Measurements from ENCODE around the gene COL26A1.
A peak's percentile ranks its signal among the peaks of the same experiment; 100 is the strongest.
"Not testable (repeated sequence)": the region's sequence is repeated elsewhere in the genome, so short reads cannot be mapped to it uniquely, and the experiment has no call there.

Gene COL26A1

DNA sequence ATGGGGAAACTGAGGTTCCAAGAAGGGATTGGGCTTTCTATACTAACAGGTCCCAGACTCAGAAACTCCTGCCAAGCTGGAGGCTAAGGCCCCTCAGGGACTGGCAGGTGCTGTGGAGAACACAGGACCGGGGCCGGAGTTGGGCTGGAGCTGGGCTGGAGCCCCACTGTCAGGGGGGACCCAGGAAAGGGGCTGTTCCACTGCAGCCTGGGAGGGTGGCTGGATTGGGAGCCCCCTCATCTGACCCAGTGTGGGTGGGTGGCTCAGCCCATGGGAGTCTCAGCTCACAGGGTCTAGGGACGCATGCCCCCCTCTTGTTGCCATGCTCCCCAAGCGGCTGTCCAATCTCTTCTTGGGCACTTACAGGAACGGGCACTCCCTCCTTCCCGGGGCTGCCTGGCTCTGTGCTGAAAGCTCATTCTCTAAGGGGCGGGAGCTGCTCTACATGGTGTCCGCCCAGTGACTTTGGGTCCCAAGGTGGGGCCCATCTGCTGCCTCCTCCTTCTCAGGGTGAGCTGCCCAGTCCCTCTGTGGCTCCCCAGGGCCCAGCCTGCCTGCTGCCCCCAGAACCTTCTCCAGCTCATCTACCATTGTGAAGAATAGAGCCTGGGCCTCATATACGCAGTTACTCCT lies 139.9 kb downstream of the COL26A1 start:
- no peak for DNase-seq

DNA sequence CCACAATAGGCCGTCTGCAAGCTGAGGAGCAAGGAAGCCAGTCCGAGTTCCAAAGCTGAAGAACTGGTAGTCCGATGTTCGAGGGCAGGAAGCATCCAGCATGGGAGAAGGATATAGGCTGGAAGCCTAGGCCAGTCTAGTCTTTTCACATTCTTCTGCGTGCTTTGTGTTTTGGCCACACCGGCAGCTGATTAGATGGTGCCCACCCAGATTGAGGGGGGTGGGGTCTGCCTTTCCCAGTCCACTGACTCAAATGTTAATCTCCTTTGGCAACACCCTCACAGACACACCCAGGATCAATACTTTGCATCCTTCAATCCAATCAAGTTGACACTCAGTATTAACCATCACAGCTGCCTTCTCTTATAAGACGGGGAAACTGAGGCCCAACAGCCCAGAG lies 142.8 kb downstream of the COL26A1 start:
- DNase-seq: not testable (repeated sequence)

DNA sequence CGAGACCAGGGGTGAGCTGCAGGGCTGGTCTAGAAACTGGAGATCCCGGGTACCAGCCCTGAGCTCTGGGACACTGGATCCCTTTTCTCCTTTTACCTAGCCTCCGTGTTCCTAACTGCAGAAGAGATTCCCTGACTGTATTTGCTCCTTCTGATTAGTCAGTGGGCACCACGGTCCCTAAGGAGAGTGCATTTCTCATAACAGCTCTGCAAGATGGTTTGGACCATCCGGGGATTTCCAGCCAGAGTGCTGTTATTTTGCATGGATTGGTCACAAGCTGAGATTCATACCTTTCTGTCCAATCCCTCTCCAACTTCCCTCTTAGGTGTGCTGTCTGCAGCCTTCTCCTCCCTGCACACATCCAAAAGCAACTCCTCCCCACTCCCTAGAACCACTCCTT lies 143.9 kb downstream of the COL26A1 start:
- DNase-seq: no peak

DNA sequence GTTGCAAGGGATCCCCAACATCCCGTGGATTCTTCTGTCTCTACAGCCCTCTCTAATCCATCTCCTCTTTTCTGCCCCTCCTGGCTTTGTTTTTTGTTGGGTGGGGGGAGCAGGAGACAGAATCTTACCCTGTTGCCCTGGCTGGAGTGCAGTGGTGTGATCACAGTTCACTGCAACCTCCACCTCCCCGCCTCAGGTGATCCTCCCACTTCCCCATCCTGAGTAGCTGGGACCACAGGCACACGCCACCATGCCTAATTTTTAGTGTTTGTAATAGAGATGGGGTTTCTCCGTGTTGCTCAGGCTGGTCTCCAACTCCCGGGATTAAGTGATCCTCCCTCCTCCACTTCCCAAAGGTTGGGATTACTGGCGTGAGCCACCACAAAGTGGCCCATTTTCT lies 144.7 kb downstream of the COL26A1 start:
- no peak for DNase-seq

DNA sequence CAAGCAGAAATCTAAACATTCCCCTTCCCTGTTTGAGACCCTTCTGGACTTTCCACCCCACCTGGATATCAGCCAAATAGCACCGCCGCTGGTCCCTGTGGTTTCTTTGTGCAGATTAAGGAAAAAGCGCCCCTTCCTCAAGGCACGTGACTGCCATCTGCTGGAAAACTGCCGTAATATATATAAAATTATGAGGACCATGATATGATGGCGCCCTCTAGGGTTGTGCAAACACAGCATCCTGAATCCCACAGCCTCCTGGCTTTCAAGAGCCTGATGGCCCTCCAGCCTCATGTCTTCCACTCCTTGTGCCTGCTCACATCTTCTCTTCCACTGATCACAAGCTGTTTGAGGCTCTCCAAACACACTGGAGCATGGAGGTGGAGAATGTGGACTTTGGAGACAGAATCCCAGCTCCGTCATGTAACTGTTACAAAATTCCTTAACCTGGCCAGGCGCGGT lies 145.1 kb downstream of the COL26A1 start:
- peak; percentile 2 for DNase-seq

DNA sequence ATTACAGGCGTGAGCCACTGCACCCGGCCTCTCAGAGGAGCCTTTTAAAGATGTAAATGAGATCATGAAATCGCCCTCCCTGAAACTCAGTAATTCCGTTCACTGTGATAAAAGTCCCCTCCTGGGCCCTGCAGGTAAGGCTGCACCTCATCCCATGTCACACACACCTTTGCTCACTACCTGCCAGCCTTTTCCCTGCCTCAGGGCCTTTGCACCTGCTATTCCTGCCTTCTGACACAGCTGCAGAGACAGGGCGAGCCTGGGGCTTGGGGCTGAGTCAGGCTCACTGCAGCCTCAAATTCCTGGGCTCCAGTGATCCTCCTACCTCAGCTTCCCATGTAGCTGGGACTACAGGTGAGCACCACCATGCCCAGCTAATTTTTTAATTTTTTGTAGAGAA lies 147.6 kb downstream of the COL26A1 start:
- DNase-seq: no peak

DNA sequence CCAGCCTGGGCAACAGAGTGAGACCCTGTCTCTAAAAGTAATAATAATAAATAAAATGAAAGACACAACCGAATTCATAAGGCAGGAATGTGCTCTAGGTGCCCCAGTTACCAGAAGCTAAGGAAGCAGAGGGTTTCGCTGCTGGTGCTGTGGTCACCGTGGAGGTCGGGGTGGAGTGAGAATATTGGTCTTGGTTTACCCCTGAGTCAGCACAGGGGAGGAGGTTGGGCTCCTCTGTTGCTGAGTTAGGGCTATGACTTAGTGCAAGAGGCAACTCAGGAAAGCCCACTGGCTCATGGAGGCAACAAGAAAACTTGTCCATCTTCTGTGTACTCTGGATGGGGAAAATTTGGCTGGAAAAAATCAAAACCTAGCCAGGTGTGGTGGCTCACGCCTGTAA lies 149.3 kb downstream of the COL26A1 start:
- no peak for DNase-seq

DNA sequence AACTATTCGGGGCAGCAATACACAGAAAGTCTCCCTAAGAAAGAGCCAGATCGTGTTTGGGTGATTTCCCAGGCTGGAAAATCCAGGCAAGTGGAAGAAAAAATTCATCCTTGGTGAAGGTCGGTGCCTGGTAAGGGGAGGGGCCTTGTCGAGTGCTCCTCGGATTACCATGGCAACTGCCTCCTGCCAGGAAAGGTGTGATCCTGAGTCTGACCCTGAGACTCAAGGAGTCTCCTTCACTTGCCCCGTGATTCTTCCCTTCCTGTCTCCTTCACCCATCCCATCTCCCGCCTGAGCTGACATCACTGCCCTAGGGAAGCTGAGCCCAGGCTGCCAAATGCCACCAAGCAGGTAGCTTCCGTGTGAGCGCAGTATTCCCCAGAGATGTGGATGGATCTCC lies 154.2 kb downstream of the COL26A1 start:
- DNase-seq: no peak

DNA sequence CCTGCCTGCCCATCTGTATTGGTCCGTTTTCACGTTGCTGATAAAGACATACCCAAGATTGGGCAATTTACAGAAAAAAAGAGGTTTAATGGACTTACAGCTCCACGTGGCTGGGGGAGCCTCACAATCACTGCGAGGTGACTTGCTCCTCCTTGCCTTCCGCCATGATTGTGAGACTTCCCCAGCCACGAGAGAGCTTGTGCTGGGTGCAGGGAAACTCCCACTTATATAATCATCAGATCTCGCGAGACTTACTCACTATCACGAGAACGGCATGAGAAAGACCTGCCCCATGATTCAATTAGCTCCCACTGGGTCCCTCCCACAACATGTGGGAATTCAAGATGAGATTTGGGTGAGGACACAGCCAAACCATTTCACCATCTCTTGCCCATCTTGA lies 154.6 kb downstream of the COL26A1 start:
- DNase-seq: no peak

DNA sequence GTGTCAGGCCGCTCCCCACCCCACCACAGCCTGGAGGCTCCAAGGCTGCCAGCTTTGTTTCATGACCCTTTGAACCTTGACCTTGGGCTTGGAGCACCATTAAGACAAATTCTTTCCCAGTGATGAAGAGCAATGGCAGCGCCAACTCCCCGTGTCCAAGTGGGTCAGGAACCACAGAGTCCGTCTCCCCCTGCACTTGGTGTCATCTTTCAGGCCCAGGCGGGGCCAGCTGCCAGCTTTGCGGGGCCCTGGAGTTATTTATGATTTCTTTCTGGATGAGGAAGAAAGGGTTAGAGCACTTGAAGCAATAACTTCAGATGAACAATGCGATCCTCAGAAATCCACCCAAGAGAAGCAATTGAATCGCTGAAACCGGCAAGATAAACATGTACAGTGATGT lies 155.7 kb downstream of the COL26A1 start:
- DNase-seq: no peak

DNA sequence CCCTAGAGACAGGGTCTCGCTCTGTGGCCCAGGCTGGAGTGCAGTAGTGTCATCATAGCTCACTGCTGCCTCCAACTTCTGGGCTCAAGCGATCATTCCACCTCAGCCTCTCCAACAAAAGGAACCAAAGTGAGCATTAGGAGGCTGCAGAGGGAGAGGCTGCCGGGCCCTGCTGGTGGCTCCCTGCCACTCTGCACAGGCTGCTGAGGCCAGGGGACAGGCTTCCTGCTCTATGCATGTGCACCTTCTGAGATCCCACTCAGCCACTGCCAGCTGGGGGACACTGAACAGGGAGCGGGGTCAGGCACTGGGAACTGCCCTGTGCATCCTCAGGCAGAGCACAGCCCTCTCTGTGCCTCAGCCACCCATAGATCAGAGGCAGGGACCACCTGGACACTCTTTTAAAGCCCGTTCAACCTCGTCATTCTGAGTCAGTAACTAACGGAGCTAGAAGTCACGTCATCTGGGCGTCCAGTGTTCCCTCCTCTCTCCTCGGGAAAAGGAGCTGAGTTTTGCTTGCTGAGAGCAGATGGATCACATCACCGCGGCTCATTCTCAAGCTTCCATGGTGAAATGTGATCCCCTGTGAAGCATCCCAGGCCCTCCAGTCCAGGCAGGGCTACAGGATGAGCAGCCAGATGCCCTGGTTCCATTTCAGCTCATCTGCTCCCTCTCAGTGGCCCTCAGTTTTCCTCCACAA lies 156.8 kb downstream of the COL26A1 start:
- DNase-seq: no peak

DNA sequence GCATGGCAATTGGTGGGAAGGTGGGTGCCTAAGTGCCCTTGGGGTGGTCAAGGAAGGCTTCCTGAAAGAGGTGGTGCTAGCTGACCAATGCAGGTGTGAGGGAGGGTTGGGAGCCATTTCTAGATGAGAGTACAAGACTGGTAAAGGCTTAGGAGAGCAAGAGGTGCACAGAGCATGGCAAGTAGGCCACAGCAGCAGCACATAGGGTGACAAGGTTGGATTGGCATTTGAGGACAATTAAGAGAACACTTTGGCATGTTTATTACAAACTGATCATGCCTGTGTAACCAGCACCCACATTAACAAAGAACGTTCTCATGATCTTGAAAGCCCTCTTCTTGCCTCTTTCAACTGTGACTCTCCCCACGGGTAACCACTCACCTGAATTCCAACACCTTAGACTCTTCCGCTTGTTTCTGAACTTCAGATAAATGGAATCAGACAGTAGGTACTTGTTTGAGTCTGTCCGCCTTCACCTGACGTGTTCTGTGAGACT lies 158.8 kb downstream of the COL26A1 start:
- DNase-seq: no peak

DNA sequence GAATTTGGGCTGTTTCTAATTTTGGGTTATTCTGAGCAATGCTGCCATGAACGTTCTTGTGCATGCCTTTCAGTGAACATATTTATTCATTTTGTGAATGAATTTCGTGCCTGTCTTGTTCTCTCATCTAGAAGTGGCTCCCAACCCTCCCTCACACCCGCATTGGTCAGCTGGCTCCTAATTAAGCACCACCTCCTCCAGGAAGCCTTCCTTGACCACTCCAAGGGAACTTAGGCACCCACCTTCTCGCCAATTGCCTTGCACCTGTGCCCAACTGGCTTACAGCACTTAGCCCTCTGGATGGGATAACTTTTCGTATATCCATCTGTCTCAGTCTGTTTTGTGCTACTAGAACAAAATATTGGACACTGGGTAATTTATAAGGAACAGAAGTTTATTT lies 159.3 kb downstream of the COL26A1 start:
- DNase-seq: no peak

DNA sequence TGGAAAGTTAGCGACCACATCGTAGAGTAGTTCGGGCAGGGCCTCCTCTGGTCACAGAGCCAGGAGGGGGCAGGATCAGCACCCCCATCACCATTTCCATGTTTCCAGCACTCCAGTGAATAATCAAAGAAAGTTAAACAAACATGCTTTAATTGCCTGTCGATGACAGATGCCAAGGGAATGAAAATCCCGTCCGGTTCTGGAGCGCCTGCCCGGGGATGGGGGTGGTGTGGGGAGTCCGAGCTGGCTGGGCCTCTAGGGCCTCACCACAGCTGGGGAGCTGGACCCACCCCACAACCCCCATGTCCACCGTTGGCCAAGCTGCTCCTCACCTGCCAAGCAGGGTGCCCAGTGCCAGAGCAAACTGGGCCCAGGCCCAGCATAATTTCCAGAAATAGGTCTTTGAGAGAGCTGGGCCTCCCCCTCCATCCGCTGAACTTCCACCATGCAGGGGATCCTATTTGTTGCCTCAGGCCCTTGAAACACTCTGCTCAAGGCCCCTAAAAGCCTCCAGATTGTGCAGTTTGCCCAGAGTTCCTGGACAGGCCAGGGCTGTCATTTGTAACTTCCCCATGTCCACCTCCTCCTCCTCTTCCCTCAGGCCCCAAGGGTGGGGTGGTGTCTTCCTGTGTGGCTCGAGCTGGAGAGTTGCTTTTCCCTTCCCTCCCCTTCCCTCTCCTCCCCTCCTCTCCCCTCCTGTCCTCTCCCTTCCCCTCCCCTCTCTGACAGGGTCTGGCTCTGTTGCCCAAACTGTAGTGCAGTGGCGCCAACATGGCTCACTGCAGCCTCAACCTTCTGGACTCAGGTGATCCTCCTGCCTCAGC lies 165.4 kb downstream of the COL26A1 start:
- no peak for DNase-seq

DNA sequence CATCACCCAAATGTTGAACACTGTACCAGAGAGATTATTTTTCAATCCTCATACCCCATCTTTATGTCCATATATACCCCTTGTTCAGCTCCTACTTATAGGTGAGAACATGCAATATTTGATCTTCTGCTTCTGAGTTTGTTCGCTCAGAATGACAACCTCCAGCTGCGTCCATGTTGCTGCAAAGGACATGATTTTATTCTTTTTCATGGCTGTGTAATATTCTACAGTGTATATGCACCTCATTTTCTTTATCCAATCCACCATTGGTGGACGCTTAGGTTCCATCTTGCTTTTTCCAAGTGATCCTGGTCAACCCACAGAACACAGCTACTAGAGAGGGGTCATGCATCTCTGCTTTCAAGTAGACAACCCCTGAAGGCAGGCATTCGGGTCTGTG lies 166.9 kb downstream of the COL26A1 start:
- DNase-seq: no peak

DNA sequence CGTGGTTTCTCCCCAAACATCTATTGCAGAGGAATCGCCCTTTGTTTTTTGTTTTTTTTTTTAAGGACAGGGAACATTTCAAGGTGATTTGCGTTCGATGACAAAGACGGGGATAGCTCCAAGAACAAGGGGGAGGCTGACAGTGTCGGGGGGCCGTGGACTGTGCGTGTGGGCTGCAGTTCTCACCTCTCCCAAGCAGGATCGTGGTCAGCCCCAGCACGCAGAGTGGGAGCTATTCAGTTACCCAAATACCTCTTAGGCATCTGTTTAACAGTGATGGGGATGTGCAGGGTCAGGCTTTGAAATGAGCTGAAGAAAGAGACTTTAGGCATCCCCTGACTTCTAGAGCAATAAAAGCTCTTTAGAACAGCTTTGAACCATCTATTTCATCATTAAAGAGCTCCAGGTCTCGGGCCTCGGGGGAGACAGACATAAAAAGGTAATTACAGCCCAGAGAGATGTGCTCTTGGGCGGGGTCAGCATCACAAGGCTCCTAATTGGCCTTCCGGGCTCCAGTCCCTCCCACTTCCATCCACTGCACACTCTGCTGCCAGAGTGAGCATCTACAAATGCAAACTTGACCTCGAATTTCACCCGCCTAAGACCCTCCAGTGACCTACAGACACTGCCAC lies 169.2 kb downstream of the COL26A1 start:
- no peak for DNase-seq

DNA sequence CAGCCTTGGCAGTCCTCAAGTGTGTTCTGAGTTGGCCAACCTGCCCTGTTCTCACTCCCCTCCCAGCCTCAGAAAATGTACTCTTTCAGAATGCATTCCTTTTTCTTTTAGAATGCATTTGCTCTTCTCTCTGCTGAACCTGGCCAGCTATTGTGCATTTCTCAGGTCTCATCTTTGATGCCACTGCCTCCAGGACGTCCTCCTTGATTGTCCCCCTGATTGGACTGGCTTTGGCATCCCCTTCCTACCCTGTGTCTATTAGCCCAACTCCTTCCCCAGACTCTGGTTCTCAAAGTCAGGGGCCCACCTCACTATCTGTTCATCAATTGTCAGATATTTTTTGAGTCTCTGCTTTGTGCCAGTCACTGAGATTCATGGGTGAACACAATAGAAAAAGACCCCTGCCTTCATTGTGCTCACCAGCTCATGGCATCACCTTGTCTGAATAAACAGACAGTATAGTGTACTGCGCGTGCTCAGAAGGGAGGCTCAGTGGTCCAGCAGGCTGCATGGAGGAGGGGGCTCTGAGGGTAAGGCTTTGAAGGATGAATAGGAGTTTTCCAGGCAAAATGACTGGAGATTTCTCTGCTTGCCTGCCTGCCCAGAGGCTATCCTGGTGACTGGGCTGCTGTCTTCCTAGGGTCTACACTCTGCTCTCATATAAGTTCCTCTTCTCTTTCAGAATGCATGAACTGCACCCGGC lies 169.9 kb downstream of the COL26A1 start:
- DNase-seq: no peak

DNA sequence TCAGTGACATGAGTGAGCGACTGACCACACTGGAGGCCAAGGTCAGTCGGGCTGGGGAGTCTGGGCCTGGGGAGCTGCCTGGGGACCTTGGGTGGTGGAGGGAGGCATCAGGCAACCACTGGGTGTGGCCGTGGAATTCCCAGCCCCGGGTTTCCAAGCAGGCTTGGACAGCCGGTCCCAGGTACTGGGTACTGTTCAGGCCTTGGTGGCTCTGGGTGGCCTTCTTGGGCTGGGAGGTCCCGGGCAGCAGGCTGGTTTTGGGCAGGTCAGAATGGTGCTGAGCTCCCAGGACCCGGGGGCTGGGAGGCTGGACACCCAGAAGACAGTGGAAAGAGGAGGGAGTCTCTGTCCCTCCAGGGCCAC lies 170.4 kb downstream of the COL26A1 start:
- DNase-seq: no peak

DNA sequence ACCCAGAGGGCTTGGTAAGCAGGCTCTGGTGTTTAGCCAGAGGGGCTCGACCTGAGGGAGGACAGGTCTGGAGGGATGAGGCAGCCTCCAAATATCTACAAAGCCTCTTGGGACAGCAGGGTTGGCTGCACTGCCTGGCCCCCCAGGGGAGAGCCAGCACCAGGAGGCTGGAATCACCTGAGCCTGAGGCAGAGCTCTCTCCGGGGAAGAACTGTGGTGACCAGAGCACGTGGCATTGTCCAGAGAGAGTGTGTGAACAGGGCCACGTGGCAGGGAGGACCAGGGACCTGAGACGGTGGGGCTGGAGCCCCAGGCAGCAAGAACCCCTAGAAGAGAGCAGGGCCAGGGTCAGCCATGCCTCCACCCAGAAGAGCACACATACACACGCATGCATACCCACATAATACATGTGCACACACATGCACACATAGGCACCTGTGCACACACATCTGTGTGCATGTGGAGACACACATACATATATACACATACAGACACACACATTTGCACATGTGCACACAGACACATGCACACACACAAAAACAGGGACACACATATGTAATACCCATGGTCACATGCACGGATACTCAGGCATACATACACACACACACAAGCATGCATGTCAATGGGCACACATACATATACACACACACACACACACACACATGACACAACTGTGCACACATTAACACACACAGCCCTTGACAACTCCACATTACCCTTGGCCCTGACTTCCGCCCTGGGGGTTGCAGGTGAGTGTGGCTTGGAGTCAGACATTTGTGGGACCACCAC lies 171.5 kb downstream of the COL26A1 start:
- no peak for DNase-seq

DNA sequence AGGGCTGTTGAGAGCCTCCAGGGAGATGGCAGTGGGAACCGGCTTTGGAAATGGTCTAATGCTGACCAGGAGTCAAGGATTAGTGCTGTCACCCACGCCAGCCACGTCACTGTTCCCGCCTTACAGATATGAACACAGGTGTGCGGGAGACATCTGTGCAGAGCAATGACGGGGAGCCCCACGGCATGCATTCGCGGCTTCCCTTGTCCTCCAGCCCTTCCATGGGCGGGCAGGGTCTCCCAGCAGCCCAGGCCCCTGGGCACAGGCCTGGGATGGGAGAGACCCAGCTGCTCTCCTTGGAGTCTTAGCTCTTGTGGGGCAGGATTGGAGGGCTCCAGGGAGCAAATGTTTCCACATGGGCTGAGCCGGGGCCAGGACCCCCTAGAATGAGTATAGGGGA lies 172.2 kb downstream of the COL26A1 start:
- no peak for DNase-seq

DNA sequence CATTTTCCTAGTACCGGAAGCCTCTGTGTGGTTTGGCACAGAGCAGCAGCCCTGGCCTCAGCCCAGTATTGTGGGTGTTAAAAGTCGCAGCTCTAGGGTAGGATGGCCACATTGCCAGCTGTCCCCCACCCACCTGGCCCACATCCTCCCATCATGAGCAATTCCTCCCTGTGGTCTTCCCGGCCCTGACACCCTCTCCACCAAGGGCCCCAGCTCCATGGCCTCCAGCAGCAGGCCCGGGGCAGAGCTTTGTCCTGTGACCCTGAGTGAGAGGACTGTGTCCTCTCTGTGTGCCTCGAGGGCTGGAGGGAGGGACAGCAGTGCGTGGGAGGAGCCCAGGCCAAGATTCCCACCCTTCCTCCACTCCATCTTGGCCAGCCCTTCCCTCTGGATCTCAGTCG lies 172.7 kb downstream of the COL26A1 start:
- DNase-seq: no peak

DNA sequence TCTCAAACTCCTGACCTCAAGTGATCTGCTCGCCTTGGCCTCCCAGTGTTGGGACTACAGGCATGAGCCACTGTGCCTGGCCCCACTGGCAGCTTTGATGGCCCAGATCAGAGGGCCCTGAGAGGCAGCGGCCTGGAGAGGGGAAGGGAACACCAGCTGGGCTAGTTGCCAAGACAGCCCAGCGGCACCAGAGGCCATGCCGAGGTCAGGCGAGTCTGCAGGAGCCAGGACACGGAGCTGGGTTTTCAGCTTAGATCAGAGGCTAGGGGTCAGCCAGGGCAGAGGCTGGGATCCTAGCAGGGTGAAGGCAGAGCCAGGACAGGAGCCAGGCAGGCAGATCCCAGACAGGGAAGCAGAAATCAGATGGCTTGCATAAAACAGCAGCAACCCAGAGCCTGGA lies 173.6 kb downstream of the COL26A1 start:
- DNase-seq: no peak
